Ovary (tissue), 9 donors: ENCODE data around the gene PLCB4. TPM values are rescaled to one million over a fixed set of nuclear protein-coding genes. Genes with fewer than 3 reads are reported as not detected.

Source experiments
- DNase-seq, 5 donors: peaks; one replicate each; pipeline ENCODE4 v3.0.0-alpha.2; 2019 to 2020
- H3K27ac ChIP-seq, 2 donors: fragments of 200-600 bp; one replicate each; pipeline versions ENCODE4 v1.5.1 to v1.8.0; 2019 to 2022
- H3K27me3 ChIP-seq: fragments of 200-600 bp; one replicate; pipeline ENCODE4 v1.8.0; 2022
- H3K36me3 ChIP-seq: fragments of 200-600 bp; sonication (generic); one replicate; pipeline ENCODE4 v1.5.1; 2019
- H3K4me1 ChIP-seq: one replicate; pipeline ENCODE4 v1.8.1; 2013; ENCODE audit warnings: mild to moderate bottlenecking, moderate library complexity; ENCODE audit not compliant: insufficient read depth
- H3K4me3 ChIP-seq: fragments of 200-600 bp; sonication (generic); one replicate; pipeline ENCODE4 v1.5.1; 2017
- H3K9me3 ChIP-seq, 2 donors: fragments of 200-600 bp in 1 of 2; sonication (generic) in 1 of 2; one replicate each; pipeline versions ENCODE4 v1.5.1 to v1.8.1; 2013 to 2019; ENCODE audit warnings: mild to moderate bottlenecking in 1 of 2, moderate library complexity in 1 of 2
- CTCF ChIP-seq, 3 donors: fragments of 450-650 bp in 2 of 3; fragments of 200-600 bp in 1 of 3; IDR thresholded peaks; one replicate each; pipeline versions ENCODE4 v1.5.1 to v1.8.0; 2016 to 2022; ENCODE audit warnings: antibody characterized with exemption in 3 of 3, mild to moderate bottlenecking in 1 of 3
- EP300 ChIP-seq: sonication (generic); formaldehyde crosslinking; IDR thresholded peaks from one replicate; pipeline ENCODE4 v1.6.1; 2017; ENCODE audit warnings: antibody characterized with exemption
- POLR2A ChIP-seq: fragments of 450-650 bp; IDR thresholded peaks from one replicate; pipeline ENCODE4 v1.6.1; 2017; ENCODE audit warnings: antibody characterized with exemption, mild to moderate bottlenecking, moderate library complexity
- WGBS, 3 donors: extraction: QIAGEN DNeasy Blood & Tissue Kit in 1 of 3; methylation state at CpG; one replicate each; pipeline versions ENCODE4 v1.1.5 to v1.1.7; 2013 to 2017; 5-methylcytosine and 5-hydroxymethylcytosine counted together
- intact Hi-C, 4 donors: fragments of 100-400 bp; cut with DNase I; formaldehyde crosslinking; loops; one replicate each; pipeline versions ENCODE4 v1.11.0 to v1.15.1; 2022 to 2023
- polyA plus RNA-seq, 2 donors: library from polyadenylated mRNA; stranded (reverse); fragments of 200-250 nt in 1 of 2; fragments of 350-450 nt in 1 of 2; fragmentation: Illumina TruSeq in 1 of 2; extraction: RNeasy Lipid Tissue Mini Kit (QIAGEN cat#74804) in 1 of 2; gene quantifications; one replicate each; pipeline ENCODE4 v1.2.3, GENCODE V29; 2013 to 2014
- total RNA-seq, 7 donors: library from RNA; depleted of rRNA in 2 of 7; stranded (reverse); fragments of >200 nt in 2 of 7; fragmentation: NEBNext Ultra II Directional in 3 of 7; extraction: Animal tissue kit (Norgen Biotek cat#: 25700) in 3 of 7; gene quantifications; one replicate each; pipeline versions ENCODE4 v1.1.0 to v1.2.4, GENCODE V29; 2016 to 2023
- donor health status: DM: no; HTN: no; CAD: no; lungs with moderate emphysema.
- donor health status: DM: no; HTN: no; CAD: no.
- donor health status: Bipolar disorder and iron deficiency.
- donor health status: DM: yes; HTN: yes; CAD: no.
- donor health status: DM: no; HTN: no; CAD: no.
- donor health status: DM: yes; HTN: yes; CAD: no.

PLCB4 gene
- total and polyA plus RNA-seq, 9 donors: 2.8 to 11.8 (median 5.6) TPM

- no peak for DNase-seq
- TF ChIP-seq EP300 (no peak), POLR2A (no peak), CTCF (IDR thresholded peaks at IDR 0.05) (no peak)
- H3K9me3 ChIP-seq: no peaks in the 10 kb centered on the region
- H3K36me3 ChIP-seq: no peaks in the 10 kb centered on the region
- H3K4me1 ChIP-seq: no peaks in the 10 kb centered on the region
- no peak overlapping the region for H3K27ac ChIP-seq
- H3K27me3 ChIP-seq: no peaks in the 10 kb centered on the region
- WGBS, 3 donors: 92 to 96% (median 96%) methylated on average over 2 of the region's 2 CpGs
- intact Hi-C loops: loop anchor here in 1 of 4 donors (2.0 kb wide), 1 partner anchor 72 kb away; no protein-coding TSS in a partner anchor
- no peak overlapping the region for H3K4me3 ChIP-seq
These were observed 143.8 kb downstream of the PLCB4 start for GRCh38 chr20:9212735-9213134.

- H3K4me1 ChIP-seq: peaks cover 1% of the 10 kb centered on the region
These were observed 145.8 kb downstream of the PLCB4 start for GRCh38 chr20:9214685-9215084.

GRCh38 chr20:9215539-9215938, 146.7 kb downstream of the PLCB4 start:
- H3K27me3 ChIP-seq: no peaks in the 10 kb centered on the region
- no peak overlapping the region for H3K27ac ChIP-seq
- no peak overlapping the region for H3K4me3 ChIP-seq
- H3K4me1 ChIP-seq: peaks cover 1% of the 10 kb centered on the region
- TF ChIP-seq EP300: no peak
- TF ChIP-seq POLR2A: no peak
- TF ChIP-seq CTCF (IDR thresholded peaks at IDR 0.05): no peak
- DNase-seq: no peak
- H3K9me3 ChIP-seq: no peaks in the 10 kb centered on the region
- H3K36me3 ChIP-seq: no peaks in the 10 kb centered on the region
- intact Hi-C loops: no loop called here
- WGBS, 3 donors: 72 to 83% (median 81%) methylated on average over 2 of the region's 2 CpGs

More at GRCh38 chr20:9214685-9215084, 145.8 kb downstream of the PLCB4 start:
- H3K27me3 ChIP-seq: no peaks in the 10 kb centered on the region
- H3K9me3 ChIP-seq: no peaks in the 10 kb centered on the region
- WGBS, 3 donors: 41 to 54% (median 49%) methylated on average over 3 of the region's 3 CpGs
- no peak for DNase-seq
- H3K4me3 ChIP-seq: no peak overlapping the region
- H3K27ac ChIP-seq: no peak overlapping the region
- TF ChIP-seq CTCF (IDR thresholded peaks at IDR 0.05) (no peak), EP300 (no peak), POLR2A (no peak)
- intact Hi-C loops: no loop called here
- H3K36me3 ChIP-seq: no peaks in the 10 kb centered on the region

- H3K36me3 ChIP-seq: no peaks in the 10 kb centered on the region
- intact Hi-C loops: no loop called here
- H3K9me3 ChIP-seq: no peaks in the 10 kb centered on the region
- H3K27me3 ChIP-seq: no peaks in the 10 kb centered on the region
- no peak for DNase-seq
- H3K27ac ChIP-seq: no peak overlapping the region
- no peak overlapping the region for H3K4me3 ChIP-seq
- no peak for TF ChIP-seq CTCF (IDR thresholded peaks at IDR 0.05)
- no peak for TF ChIP-seq EP300
- no peak for TF ChIP-seq POLR2A
- 14 to 27% (median 20%) methylated on average over 6 of the region's 6 CpGs for WGBS, 3 donors
- peaks cover 1% of the 10 kb centered on the region for H3K4me1 ChIP-seq
These were observed 149.7 kb downstream of the PLCB4 start for GRCh38 chr20:9218531-9218961.
